Measurements from ENCODE around the gene HSD11B1. TPM values are rescaled to one million over a fixed set of nuclear protein-coding genes. Genes with fewer than 3 reads are reported as not detected.

HSD11B1 gene
- polyA plus RNA-seq, 1 donor from 2014 or later, result not detected

- Histone ChIP-seq H3K9me3 (ENCODE audit: low read length) (no peaks in the 10 kb centered on the region), H3K27me3 (ENCODE audit: insufficient read depth, low read depth, low read length) (no peaks in the 10 kb centered on the region), H3K9ac (ENCODE audit: low read length) (no peak overlapping the region), H3K4me2 (ENCODE audit: low read length) (no peak overlapping the region), H3K36me3 (ENCODE audit: insufficient read depth, low read length) (no peaks in the 10 kb centered on the region), H3K9me2 (ENCODE audit: insufficient read depth, low read length) (no peaks in the 10 kb centered on the region), H4K20me1 (ENCODE audit: insufficient read depth) (no peaks in the 10 kb centered on the region), H3K27ac (ENCODE audit: low read length) (no peak overlapping the region), H2AFZ (ENCODE audit: low read depth, low read length) (no peak overlapping the region), H3K4me3 (ENCODE audit: low read length) (no peak overlapping the region), H3F3A (ENCODE audit: insufficient read depth, low read length, poor library complexity, severe bottlenecking) (no peaks in the 10 kb centered on the region), H3K79me2 (replicated peaks; ENCODE audit: insufficient read depth, low read length) (no peaks in the 10 kb centered on the region)
- TF ChIP-seq SMC3 (conservative IDR thresholded peaks at IDR 0.05; ENCODE audit: poor library complexity) (no peak), REST (IDR thresholded peaks at IDR 0.05; ENCODE audit: borderline replicate concordance) (no peak), EZH2 (IDR thresholded peaks at IDR 0.05; ENCODE audit: borderline replicate concordance, insufficient read depth, low read length, poor library complexity, severe bottlenecking) (no peak), POLR2AphosphoS5 (IDR thresholded peaks at IDR 0.05) (no peak)
Observed at GRCh38 chr1:209748620-209749019, 44.0 kb downstream of the HSD11B1 start.

GRCh38 chr1:209749205-209749604, 44.6 kb downstream of the HSD11B1 start:
- TF ChIP-seq RAD21 (conservative IDR thresholded peaks at IDR 0.05), result no peak
- TF ChIP-seq REST (IDR thresholded peaks at IDR 0.05; ENCODE audit: borderline replicate concordance), result no peak
- no peak for TF ChIP-seq TAF1 (IDR thresholded peaks at IDR 0.05; ENCODE audit: low read depth)
- TF ChIP-seq POLR2AphosphoS5 (IDR thresholded peaks at IDR 0.05), result no peak
- no peak for TF ChIP-seq CTCF (IDR thresholded peaks at IDR 0.05; ENCODE audit: poor library complexity, severe bottlenecking)
- TF ChIP-seq EP300 (conservative IDR thresholded peaks at IDR 0.05; ENCODE audit: poor library complexity, severe bottlenecking), result no peak
- no peak for TF ChIP-seq MXI1 (conservative IDR thresholded peaks at IDR 0.05; ENCODE audit: poor library complexity, severe bottlenecking)
- no peak for TF ChIP-seq EZH2 (IDR thresholded peaks at IDR 0.05; ENCODE audit: borderline replicate concordance, insufficient read depth, low read length, poor library complexity, severe bottlenecking)
- TF ChIP-seq SMC3 (conservative IDR thresholded peaks at IDR 0.05; ENCODE audit: poor library complexity), result no peak
- no peaks in the 10 kb centered on the region for H3K9me2 ChIP-seq (ENCODE audit: insufficient read depth, low read length)
- H3K27me3 ChIP-seq (ENCODE audit: insufficient read depth, low read depth, low read length), result no peaks in the 10 kb centered on the region
- H3K4me2 ChIP-seq (ENCODE audit: low read length), result no peak overlapping the region
- no peaks in the 10 kb centered on the region for H3F3A ChIP-seq (ENCODE audit: insufficient read depth, low read length, poor library complexity, severe bottlenecking)
- H3K79me2 ChIP-seq (replicated peaks; ENCODE audit: insufficient read depth, low read length), result no peaks in the 10 kb centered on the region
- no peak overlapping the region for H2AFZ ChIP-seq (ENCODE audit: low read depth, low read length)
- no peak overlapping the region for H3K9ac ChIP-seq (ENCODE audit: low read length)
- H3K27ac ChIP-seq (ENCODE audit: low read length), result no peak overlapping the region
- no peaks in the 10 kb centered on the region for H3K36me3 ChIP-seq (ENCODE audit: insufficient read depth, low read length)
- H3K9me3 ChIP-seq (ENCODE audit: low read length), result no peaks in the 10 kb centered on the region
- no peak overlapping the region for H3K4me3 ChIP-seq (ENCODE audit: low read length)
- no peaks in the 10 kb centered on the region for H4K20me1 ChIP-seq (ENCODE audit: insufficient read depth)
